Measurements from ENCODE around the gene RETSAT. TPM values are rescaled to one million over a fixed set of nuclear protein-coding genes. Genes with fewer than 3 reads are reported as not detected.

RETSAT gene
- total RNA-seq, 1 donor from 2014 or later = 34.1 TPM

- Mint-ChIP-seq H3K36me3 (ENCODE audit: unreplicated experiment) (peaks cover 4% of the 10 kb centered on the region), H3K9me3 (ENCODE audit: unreplicated experiment) (no peaks in the 10 kb centered on the region), H3K27ac (ENCODE audit: unreplicated experiment) (no peak overlapping the region), H3K4me1 (ENCODE audit: unreplicated experiment) (peaks cover 9% of the 10 kb centered on the region), H3K4me3 (ENCODE audit: unreplicated experiment) (no peak overlapping the region), H3K27me3 (ENCODE audit: unreplicated experiment) (no peaks in the 10 kb centered on the region)
- TF ChIP-seq CTCF (IDR thresholded peaks at IDR 0.05) = no peak
- DNase-seq (ENCODE audit: extremely low spot score, unreplicated experiment) = no peak
Measured at GRCh38 chr2:85400023-85400422, 45.7 kb upstream of the RETSAT start.

GRCh38 chr2:85399183-85399455, 44.8 kb upstream of the RETSAT start:
- H3K4me1 Mint-ChIP-seq (ENCODE audit: unreplicated experiment) = peaks cover 5% of the 10 kb centered on the region
- no peak overlapping the region for H3K4me3 Mint-ChIP-seq (ENCODE audit: unreplicated experiment)
- TF ChIP-seq CTCF (IDR thresholded peaks at IDR 0.05) = no peak
- no peak for DNase-seq (ENCODE audit: extremely low spot score, unreplicated experiment)
- H3K9me3 Mint-ChIP-seq (ENCODE audit: unreplicated experiment) = no peaks in the 10 kb centered on the region
- no peaks in the 10 kb centered on the region for H3K27me3 Mint-ChIP-seq (ENCODE audit: unreplicated experiment)
- peaks cover 4% of the 10 kb centered on the region for H3K36me3 Mint-ChIP-seq (ENCODE audit: unreplicated experiment)
- no peak overlapping the region for H3K27ac Mint-ChIP-seq (ENCODE audit: unreplicated experiment)

DNA sequence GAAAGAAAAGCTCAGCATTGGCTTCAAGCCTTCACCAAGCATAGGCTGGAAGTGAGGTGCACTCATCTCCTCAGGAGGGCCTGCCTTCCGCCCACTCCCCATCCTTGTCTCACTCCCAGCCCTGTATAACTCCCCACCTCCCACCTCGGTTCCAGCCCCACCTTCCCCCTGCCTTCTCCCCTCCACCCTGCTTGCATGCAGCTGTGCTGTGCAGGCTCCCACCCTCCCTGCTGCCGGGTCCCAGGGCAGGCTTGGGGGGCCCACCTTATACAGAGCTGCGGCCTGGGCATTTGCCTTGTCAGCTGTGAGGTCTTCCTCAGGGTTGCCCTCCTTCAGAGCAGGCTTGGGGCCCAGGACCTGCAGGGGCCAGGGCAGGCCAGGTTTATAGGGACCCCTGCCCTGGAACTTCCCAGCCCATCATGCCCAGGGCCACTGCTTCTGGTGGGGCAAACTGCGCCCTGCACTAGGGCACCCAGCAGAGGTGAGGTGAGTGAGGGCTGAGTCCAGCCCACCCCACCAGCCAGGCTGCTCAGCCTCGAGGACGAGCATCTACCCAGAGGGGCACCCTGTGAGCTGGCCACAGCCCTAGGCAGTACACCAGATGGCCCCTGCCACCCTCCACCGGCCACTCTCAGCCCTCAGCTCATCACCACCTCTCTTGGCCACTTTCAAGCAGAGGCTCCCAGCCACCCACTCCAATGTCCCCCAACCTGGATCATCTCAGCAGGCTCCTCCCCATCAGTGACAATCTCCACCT, 44.3 kb upstream of the RETSAT start:
- Mint-ChIP-seq H3K4me3 (ENCODE audit: unreplicated experiment) (no peak overlapping the region), H3K27me3 (ENCODE audit: unreplicated experiment) (no peaks in the 10 kb centered on the region), H3K36me3 (ENCODE audit: unreplicated experiment) (peaks cover 4% of the 10 kb centered on the region), H3K27ac (ENCODE audit: unreplicated experiment) (no peak overlapping the region), H3K4me1 (ENCODE audit: unreplicated experiment) (peaks cover 5% of the 10 kb centered on the region), H3K9me3 (ENCODE audit: unreplicated experiment) (no peaks in the 10 kb centered on the region)
- no peak for TF ChIP-seq CTCF (IDR thresholded peaks at IDR 0.05)
- DNase-seq (ENCODE audit: extremely low spot score, unreplicated experiment) = no peak

DNA sequence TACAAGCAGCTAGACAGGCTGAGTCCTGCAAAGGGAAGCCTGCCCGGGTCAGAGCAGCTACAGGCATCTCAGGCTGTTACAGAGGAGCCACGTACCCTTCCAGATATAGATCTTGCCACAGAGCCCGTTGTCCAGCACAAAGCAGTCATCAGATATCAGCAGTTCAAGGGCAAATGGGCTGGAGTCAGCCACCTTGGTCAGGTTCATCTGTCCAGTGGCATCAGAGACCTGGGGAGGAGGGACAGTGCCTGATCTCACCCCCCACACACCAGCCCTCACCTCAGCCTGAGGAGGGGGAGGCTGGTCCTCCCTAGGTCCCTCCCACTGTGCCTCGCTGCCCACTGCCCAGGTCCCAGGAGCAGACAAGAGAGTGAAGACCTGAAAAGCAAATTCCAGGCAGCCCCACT, 43.6 kb upstream of the RETSAT start:
- no peaks in the 10 kb centered on the region for H3K27me3 Mint-ChIP-seq (ENCODE audit: unreplicated experiment)
- no peak for TF ChIP-seq CTCF (IDR thresholded peaks at IDR 0.05)
- no peak overlapping the region for H3K4me3 Mint-ChIP-seq (ENCODE audit: unreplicated experiment)
- no peak for DNase-seq (ENCODE audit: extremely low spot score, unreplicated experiment)
- peaks cover 5% of the 10 kb centered on the region for H3K4me1 Mint-ChIP-seq (ENCODE audit: unreplicated experiment)
- H3K27ac Mint-ChIP-seq (ENCODE audit: unreplicated experiment) = no peak overlapping the region
- H3K36me3 Mint-ChIP-seq (ENCODE audit: unreplicated experiment) = peaks cover 2% of the 10 kb centered on the region
- H3K9me3 Mint-ChIP-seq (ENCODE audit: unreplicated experiment) = no peaks in the 10 kb centered on the region

DNA sequence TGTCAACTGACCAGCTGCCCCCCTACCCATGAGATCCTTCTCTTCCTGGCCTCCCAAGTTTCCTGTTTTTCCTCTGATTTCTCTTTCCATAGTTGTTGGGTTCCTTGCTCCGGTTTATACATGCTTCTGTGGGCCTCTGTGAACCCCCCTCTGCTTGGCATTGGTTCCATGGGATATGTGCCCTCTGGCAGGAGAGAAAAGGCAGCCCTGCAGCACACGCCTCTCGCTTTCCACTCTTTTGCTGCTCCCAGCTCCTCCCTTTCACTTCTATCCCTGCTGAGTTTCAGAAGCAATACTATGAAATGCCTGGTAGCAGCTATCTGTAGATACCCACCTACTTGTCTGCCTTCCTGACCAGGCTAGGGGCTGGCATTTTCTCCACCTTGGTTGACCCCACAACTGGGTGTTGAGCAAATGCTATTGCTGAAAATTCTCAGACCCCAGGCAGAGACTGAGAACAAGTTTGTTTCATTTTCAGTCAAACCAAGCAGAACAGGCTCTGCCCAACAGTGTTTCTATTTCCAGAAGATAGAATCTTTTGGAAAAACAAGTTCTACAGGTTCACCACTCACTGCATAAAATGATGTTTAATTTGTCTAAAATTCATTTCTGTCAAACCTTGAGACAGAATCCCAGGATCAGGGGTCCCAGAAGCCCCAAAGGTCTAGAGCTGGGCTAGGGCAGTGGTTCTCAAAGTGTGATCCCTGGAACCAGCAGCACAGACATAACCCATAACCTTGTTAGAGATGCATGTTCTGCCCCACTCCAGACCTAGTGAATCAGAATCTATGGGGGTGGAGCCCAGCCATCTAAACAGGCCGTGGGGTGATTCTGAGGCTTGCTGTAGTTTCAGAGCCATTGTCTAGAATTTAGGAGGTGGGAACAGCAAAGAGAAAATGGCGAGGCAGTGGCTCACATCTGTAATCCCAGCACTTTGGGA, 42.5 kb upstream of the RETSAT start:
- no peak for TF ChIP-seq CTCF (IDR thresholded peaks at IDR 0.05)
- H3K4me3 Mint-ChIP-seq (ENCODE audit: unreplicated experiment) = no peak overlapping the region
- no peaks in the 10 kb centered on the region for H3K9me3 Mint-ChIP-seq (ENCODE audit: unreplicated experiment)
- peaks cover 5% of the 10 kb centered on the region for H3K4me1 Mint-ChIP-seq (ENCODE audit: unreplicated experiment)
- no peak for DNase-seq (ENCODE audit: extremely low spot score, unreplicated experiment)
- H3K27ac Mint-ChIP-seq (ENCODE audit: unreplicated experiment) = peak overlapping the region; percentile 52
- no peaks in the 10 kb centered on the region for H3K36me3 Mint-ChIP-seq (ENCODE audit: unreplicated experiment)
- H3K27me3 Mint-ChIP-seq (ENCODE audit: unreplicated experiment) = no peaks in the 10 kb centered on the region

Measured in osteocyte (in vitro differentiated cells).